ENCODE data around the gene SF1. TPM values are rescaled to one million over a fixed set of nuclear protein-coding genes. Genes with fewer than 3 reads are reported as not detected.

The SF1 gene
- polyA plus RNA-seq, 1 of the 3 experiments (the other 2 are of a cell fraction), result 66.3 TPM

DNA sequence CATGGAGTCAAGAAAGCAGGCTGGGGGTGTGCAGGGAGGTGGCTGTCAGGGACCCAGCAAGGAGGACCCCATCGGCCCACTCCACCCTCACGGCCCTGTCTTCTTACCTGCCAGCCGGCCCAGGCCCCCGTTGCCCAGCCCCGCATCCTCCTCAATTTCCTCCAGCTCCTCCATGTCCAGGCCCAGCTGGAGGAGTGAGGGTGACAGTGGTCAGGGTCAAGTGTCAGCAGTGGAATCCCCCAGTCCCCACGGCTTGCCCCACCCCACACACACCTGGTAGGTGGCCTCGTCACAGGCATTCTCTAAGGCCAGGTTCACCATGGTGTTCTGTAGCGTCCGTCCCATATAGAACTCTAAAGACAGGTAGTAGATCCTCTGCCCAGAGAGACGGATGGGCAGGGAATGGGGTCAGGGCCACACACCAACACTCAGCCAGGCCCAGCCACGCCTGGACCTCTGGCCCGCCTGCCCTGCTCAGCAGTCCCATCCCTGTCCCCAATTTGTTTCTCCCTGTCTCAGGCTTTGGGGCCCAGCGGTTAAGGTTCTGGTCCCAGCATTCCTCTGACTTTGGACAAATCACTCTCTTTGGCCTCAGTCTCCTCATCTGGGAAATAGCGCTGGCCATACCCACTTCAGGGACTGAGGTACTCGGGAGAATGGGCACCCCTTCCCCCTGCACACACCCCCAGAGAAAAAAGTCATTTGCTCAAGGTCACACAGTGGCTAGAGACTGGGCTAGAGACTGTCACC is 19.8 kb downstream of the SF1 start:
- no peak overlapping the region for H2AFZ ChIP-seq (ENCODE audit: low read depth)
- H3K9me2 ChIP-seq, result no peaks in the 10 kb centered on the region
- peaks cover 8 to 18% of the 10 kb centered on the region in 2 experiments; a peak in 2 of 4 replicates for H3K4me1 ChIP-seq (ENCODE audit: control insufficient read depth in 1 of 2, insufficient read depth in 2 of 2, low read depth in 1 of 2, low read length in 1 of 2)
- H4K20me1 ChIP-seq (ENCODE audit: insufficient read depth), result peaks cover 11% of the 10 kb centered on the region
- H3K4me3 ChIP-seq (ENCODE audit: low read depth in 2 of 2, low read length in 1 of 2), result no peak overlapping the region
- 98% methylated on average over 8 of the region's 15 CpGs for WGBS (ENCODE audit: low lambda C conversion rate)
- H3K79me2 ChIP-seq (ENCODE audit: insufficient read depth), result no peaks in the 10 kb centered on the region
- no peaks in the 10 kb centered on the region for H3K27me3 ChIP-seq (ENCODE audit: insufficient read depth)
- H3F3A ChIP-seq (replicated peaks; ENCODE audit: insufficient read depth), result peaks cover 32% of the 10 kb centered on the region
- H3K27ac ChIP-seq (ENCODE audit: low read depth in 2 of 2, low read length in 1 of 2), result no peak overlapping the region
- ChIA-PET POLR2A (no interaction called here), CTCF (interaction anchor here (1.6 to 2.3 kb wide), 3 partner anchors 9 to 16 kb away, joined by 7 to 9 read pairs (median 8); no protein-coding TSS in a partner anchor)
- H3K9ac ChIP-seq, result no peak overlapping the region
- H3K9me3 ChIP-seq, result no peaks in the 10 kb centered on the region
- H3K4me2 ChIP-seq, result no peak overlapping the region
- peak; percentile 30 for DNase-seq
- H3K36me3 ChIP-seq (replicated peaks in 1 of 2; ENCODE audit: control insufficient read depth in 1 of 2, insufficient read depth in 2 of 2, low read length in 1 of 2), result peaks cover 7 to 13% of the 10 kb centered on the region in 2 experiments
- TF ChIP-seq MEF2A (IDR thresholded peaks at IDR 0.05; ENCODE audit: borderline replicate concordance, low read depth) (no peak), JUND (IDR thresholded peaks at IDR 0.05) (no peak), RCOR1 (IDR thresholded peaks at IDR 0.05; ENCODE audit: low read length) (no peak), EP300 (IDR thresholded peaks at IDR 0.05; ENCODE audit: borderline replicate concordance in 1 of 2, low read depth in 1 of 2, low read length in 1 of 2) (no peak), GATA2 (CRISPR knock-in tag; IDR thresholded peaks at IDR 0.05) (no peak)
- TF ChIP-seq, protein P1, sequence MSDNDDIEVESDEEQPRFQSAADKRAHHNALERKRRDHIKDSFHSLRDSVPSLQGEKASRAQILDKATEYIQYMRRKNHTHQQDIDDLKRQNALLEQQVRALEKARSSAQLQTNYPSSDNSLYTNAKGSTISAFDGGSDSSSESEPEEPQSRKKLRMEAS (IDR thresholded peaks at IDR 0.05; ENCODE audit: low read depth), result no peak

DNA sequence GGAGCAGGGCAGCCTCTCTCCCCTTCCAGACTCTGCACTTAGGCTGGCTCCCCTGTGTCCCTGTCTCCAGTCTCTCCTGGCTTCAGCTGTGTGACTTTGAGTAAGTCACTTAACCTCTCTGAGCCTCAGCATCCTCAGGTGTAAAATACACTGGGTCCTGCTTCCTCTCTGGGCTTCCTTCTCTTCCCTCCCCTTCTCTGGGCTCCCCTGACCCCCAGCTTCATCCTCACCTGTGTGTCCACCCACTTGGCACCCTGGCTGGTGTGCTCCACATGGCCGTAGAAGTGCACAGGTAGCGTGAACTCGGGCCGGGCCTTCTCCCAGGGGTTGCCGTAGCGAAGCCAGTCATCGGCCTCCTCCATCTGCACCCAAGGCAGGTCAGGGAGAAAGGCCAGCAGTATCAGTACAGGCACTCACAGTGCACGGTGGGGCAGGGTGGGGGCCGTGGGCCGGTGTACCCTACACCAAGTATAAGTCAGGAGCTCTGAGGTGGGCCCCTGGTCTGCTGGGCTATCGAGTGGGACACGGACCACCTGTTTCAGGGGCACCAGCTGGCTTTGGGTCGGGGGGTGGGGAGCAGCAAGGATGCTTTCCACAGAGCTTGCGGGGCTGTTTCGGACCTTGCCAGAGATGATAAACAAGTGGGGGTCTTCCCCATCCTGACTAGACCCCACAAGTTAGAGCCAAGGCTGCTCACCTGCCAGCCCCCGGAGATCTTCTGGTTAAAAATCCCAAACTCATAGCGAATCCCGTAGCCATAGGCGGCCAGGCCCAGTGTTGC is 20.6 kb downstream of the SF1 start:
- H3K4me3 ChIP-seq (ENCODE audit: low read depth in 2 of 2, low read length in 1 of 2), result no peak overlapping the region
- no peak overlapping the region for H3K4me2 ChIP-seq
- peaks cover 4 to 5% of the 10 kb centered on the region in 2 experiments for H3K36me3 ChIP-seq (replicated peaks in 1 of 2; ENCODE audit: control insufficient read depth in 1 of 2, insufficient read depth in 2 of 2, low read length in 1 of 2)
- peaks cover under 1 to 12% of the 10 kb centered on the region in 2 experiments; a peak in 2 of 4 replicates for H3K4me1 ChIP-seq (ENCODE audit: control insufficient read depth in 1 of 2, insufficient read depth in 2 of 2, low read depth in 1 of 2, low read length in 1 of 2)
- CTCF ChIA-PET, result interaction anchor here (0.6 to 2.3 kb wide), 6 partner anchors 8 to 69 kb away, joined by 3 to 9 read pairs (median 5); no protein-coding TSS in a partner anchor
- H3K9me2 ChIP-seq, result no peaks in the 10 kb centered on the region
- no peaks in the 10 kb centered on the region for H3K27me3 ChIP-seq (ENCODE audit: insufficient read depth)
- peaks cover 3% of the 10 kb centered on the region for H4K20me1 ChIP-seq (ENCODE audit: insufficient read depth)
- no peaks in the 10 kb centered on the region for H3K9me3 ChIP-seq
- POLR2A ChIA-PET, result no interaction called here
- no peak overlapping the region for H3K27ac ChIP-seq (ENCODE audit: low read depth in 2 of 2, low read length in 1 of 2)
- 86% methylated on average over 10 of the region's 19 CpGs for WGBS (ENCODE audit: low lambda C conversion rate)
- peak; percentile 29 for DNase-seq
- no peaks in the 10 kb centered on the region for H3K79me2 ChIP-seq (ENCODE audit: insufficient read depth)
- H3K9ac ChIP-seq, result no peak overlapping the region
- no peak overlapping the region for H2AFZ ChIP-seq (ENCODE audit: low read depth)
- H3F3A ChIP-seq (replicated peaks; ENCODE audit: insufficient read depth), result peaks cover 24% of the 10 kb centered on the region
- TF ChIP-seq TCF12 (IDR thresholded peaks at IDR 0.05), result no peak
- no peak for TF ChIP-seq EZH2phosphoT487 (IDR thresholded peaks at IDR 0.05; ENCODE audit: borderline replicate concordance, low read depth)
- no peak for TF ChIP-seq MXI1 (IDR thresholded peaks at IDR 0.05; ENCODE audit: low read depth, low read length)
- TF ChIP-seq RXRA (IDR thresholded peaks at IDR 0.05; ENCODE audit: borderline replicate concordance, low read depth), result no peak
- no peak for TF ChIP-seq FOSL2 (IDR thresholded peaks at IDR 0.05; ENCODE audit: borderline replicate concordance, low read depth)
- no peak for TF ChIP-seq NRF1 (IDR thresholded peaks at IDR 0.05; ENCODE audit: low read depth, low read length)
- TF ChIP-seq JUND (IDR thresholded peaks at IDR 0.05), result no peak
- TF ChIP-seq GABPA (IDR thresholded peaks at IDR 0.05; ENCODE audit: low read depth), result no peak
- no peak for TF ChIP-seq FOXM1 (IDR thresholded peaks at IDR 0.05; ENCODE audit: low read depth)
- TF ChIP-seq SMC3 (IDR thresholded peaks at IDR 0.05; ENCODE audit: low read depth, low read length), result no peak
- TF ChIP-seq POLR2AphosphoS5 (IDR thresholded peaks at IDR 0.05; ENCODE audit: low read depth, low read length), result no peak
- TF ChIP-seq, protein P2, sequence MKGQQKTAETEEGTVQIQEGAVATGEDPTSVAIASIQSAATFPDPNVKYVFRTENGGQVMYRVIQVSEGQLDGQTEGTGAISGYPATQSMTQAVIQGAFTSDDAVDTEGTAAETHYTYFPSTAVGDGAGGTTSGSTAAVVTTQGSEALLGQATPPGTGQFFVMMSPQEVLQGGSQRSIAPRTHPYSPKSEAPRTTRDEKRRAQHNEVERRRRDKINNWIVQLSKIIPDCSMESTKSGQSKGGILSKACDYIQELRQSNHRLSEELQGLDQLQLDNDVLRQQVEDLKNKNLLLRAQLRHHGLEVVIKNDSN (IDR thresholded peaks at IDR 0.05; ENCODE audit: borderline replicate concordance, low read depth), result no peak
- TF ChIP-seq EP300 (IDR thresholded peaks at IDR 0.05; ENCODE audit: borderline replicate concordance in 1 of 2, low read depth in 1 of 2, low read length in 1 of 2), result no peak
- no peak for TF ChIP-seq CTCF (IDR thresholded peaks at IDR 0.05)
- TF ChIP-seq REST (IDR thresholded peaks at IDR 0.05; ENCODE audit: low read depth, low read length), result no peak
- TF ChIP-seq, protein P1 (IDR thresholded peaks at IDR 0.05; ENCODE audit: low read depth), result no peak

Measured in SK-N-SH (cell line).